ENCODE measurements around the gene PRR19. TPM values are rescaled to one million over a fixed set of nuclear protein-coding genes. Genes with fewer than 3 reads are reported as not detected.

PRR19 gene, protein sequence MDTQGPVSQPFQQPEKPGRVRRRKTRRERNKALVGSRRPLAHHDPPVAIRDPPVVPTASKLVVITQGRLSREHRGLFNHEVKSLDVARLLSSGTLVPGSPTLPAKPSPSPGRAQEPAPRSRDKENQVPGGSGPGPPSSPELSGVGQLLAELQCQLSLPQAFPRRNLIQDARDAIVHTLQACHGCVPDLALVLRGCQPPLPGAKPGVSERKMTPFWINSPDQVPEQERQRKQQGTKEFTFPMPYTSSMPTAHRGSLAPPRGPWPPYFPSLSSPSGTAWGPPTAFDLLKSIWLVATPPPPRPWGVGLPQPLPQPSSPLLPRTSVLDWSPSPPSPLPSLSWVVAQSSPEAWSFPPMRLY
- total RNA-seq: under 1 TPM in 1 of 2 donors, not detected in 1; 0.59 TPM

DNA sequence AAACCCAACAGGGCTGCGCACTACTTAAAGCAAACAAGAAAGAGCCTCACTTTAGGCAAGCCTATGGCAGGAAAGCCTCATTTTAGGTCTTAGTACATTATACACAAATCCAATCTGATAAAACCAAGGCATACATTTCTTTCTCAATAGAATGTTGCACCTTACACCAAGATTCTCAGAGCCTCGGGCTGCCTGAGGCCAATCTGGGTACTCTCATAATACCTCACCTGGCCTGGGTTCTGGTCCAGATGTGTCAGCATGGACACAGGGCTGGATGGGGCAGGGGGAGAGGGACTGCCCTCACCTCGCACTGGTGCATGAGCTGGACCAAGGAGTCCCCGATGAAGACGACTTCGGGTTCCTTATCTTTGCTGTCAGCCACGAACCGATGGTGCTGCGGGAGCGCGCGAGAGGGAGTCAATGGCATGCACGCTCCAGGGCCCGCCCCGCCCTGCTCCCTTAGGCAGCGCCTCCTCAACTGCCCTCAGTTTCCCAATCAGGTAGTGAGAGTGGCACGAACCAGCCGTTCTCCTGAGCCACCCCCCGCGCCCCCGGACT lies at the start of gene PRR19:
PRR19 (plus strand) TSS at position 487 of the 558 bp plus-strand sequence. CDS start 7,453 bp downstream, outside the sequence.
- H3K4me1 ChIP-seq: peaks cover 0 to 13% of the 10 kb centered on the region in 2 donors
- H3K9me3 ChIP-seq: no peaks in the 10 kb centered on the region
- TF ChIP-seq, protein P1, sequence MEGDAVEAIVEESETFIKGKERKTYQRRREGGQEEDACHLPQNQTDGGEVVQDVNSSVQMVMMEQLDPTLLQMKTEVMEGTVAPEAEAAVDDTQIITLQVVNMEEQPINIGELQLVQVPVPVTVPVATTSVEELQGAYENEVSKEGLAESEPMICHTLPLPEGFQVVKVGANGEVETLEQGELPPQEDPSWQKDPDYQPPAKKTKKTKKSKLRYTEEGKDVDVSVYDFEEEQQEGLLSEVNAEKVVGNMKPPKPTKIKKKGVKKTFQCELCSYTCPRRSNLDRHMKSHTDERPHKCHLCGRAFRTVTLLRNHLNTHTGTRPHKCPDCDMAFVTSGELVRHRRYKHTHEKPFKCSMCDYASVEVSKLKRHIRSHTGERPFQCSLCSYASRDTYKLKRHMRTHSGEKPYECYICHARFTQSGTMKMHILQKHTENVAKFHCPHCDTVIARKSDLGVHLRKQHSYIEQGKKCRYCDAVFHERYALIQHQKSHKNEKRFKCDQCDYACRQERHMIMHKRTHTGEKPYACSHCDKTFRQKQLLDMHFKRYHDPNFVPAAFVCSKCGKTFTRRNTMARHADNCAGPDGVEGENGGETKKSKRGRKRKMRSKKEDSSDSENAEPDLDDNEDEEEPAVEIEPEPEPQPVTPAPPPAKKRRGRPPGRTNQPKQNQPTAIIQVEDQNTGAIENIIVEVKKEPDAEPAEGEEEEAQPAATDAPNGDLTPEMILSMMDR (IDR thresholded peaks at IDR 0.05): no peak
- H3K4me3 ChIP-seq: peak within 1 kb of the TSS; percentile 42 to 62
- H3K36me3 ChIP-seq: no peaks in the 10 kb centered on the region
- DNase-seq (ENCODE audit: low spot score): no peak
- H3K27me3 ChIP-seq: no peaks in the 10 kb centered on the region
- peak within 1 kb of the TSS in 1 of 2 donors; percentile 53 for H3K27ac ChIP-seq

DNA sequence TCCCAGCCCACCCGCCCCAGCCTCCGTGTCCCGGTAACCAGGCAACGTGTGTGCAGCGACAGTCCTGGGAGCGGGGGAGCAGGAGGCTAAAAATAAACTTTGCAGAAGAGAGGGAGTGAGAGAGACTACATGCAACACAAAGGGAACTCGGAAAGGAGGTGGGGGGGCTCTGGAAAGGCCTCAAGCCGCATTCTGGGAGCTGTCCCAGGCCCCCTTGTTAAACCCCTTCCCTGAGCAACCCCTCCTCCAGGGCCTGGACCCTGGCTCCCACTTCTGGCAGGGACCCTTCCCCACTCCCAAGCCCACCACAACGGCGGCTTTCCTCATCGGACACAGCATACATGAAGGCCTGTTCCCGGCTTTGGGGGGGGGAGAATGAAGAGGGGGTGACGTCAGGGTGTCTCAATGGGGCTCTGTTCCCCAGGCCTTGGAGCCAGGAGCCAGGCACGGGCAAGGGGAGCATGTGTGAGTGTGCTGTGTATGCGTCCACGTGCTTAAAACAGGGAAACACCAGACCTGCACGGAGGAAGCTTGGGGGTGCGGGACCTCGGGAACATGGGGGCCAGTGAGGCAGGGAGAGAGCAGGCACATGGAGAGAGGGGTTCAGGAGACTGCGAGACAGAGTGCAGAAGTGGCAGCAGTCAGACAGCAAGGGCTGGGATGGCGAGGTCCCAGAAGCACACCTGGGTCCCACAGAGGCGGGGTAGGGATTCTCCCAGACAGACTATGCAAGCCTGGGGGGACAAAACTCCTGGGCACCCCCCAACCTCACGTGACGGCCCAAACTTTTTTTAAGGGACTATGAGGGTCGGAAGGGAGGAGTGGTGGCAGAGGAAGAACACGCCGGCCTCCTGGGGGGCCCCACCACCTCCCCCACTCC lies 49.3 kb upstream of the PRR19 start:
- Histone ChIP-seq H3K9me3 (no peaks in the 10 kb centered on the region), H3K27me3 (no peaks in the 10 kb centered on the region), H3K36me3 (peaks cover 17% of the 10 kb centered on the region), H3K4me3 (peak overlapping the region; percentile 94 to 97), H3K4me1 (peaks cover 0 to 65% of the 10 kb centered on the region in 2 donors), H3K27ac (peak overlapping the region; percentile 99)
- peak; percentile 80 for DNase-seq (ENCODE audit: low spot score)
- TF ChIP-seq, protein P1 (IDR thresholded peaks at IDR 0.05): no peak

DNA sequence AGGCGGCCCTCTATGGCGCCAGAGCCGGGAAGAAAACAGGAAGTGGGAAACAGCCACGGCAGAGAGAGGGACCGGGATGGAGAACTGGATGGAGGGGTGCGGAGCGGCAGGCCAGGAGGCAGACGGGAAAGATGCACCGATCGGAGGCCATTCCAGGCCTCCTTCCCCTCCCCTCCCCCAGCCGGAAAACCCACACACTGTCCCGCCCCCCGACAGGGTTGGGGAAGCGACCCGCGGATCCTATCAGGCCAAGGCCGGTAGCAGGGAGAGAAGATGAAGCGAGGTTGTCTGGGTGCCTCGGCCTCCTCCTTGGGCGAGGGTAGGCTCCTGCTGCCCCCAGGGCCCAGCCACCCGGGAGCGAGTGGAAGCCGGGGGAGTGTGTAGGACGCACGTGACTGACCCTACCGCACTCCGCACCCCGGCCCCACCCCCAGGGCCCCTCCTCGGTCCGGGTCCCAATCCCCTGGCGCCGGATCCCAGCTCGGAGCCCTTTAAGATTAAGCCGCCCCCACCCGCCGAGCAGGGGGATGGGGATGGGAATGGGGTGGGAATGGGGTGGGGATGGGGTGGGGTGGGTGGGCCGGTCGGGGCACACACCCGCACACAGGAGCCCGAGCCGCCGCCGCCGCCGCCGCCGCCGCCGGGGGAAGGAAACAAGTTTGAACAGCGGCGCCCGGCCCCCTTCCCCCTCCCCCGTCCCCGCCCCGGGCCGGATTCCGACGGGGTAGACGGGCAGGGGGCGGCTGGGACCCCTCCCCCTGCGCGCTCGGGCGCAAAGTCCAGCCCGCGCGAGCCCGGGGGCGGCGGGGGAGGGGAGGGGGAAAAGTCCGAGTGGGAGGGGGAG lies 48.5 kb upstream of the PRR19 start:
- no peaks in the 10 kb centered on the region for H3K27me3 ChIP-seq
- no peak for DNase-seq (ENCODE audit: low spot score)
- TF ChIP-seq, protein P1 (IDR thresholded peaks at IDR 0.05): no peak
- H3K36me3 ChIP-seq: peaks cover 12% of the 10 kb centered on the region
- H3K4me1 ChIP-seq: peaks cover 0 to 57% of the 10 kb centered on the region in 2 donors
- H3K9me3 ChIP-seq: no peaks in the 10 kb centered on the region
- peak overlapping the region; percentile 99 for H3K27ac ChIP-seq
- peak overlapping the region; percentile 94 to 97 for H3K4me3 ChIP-seq

DNA sequence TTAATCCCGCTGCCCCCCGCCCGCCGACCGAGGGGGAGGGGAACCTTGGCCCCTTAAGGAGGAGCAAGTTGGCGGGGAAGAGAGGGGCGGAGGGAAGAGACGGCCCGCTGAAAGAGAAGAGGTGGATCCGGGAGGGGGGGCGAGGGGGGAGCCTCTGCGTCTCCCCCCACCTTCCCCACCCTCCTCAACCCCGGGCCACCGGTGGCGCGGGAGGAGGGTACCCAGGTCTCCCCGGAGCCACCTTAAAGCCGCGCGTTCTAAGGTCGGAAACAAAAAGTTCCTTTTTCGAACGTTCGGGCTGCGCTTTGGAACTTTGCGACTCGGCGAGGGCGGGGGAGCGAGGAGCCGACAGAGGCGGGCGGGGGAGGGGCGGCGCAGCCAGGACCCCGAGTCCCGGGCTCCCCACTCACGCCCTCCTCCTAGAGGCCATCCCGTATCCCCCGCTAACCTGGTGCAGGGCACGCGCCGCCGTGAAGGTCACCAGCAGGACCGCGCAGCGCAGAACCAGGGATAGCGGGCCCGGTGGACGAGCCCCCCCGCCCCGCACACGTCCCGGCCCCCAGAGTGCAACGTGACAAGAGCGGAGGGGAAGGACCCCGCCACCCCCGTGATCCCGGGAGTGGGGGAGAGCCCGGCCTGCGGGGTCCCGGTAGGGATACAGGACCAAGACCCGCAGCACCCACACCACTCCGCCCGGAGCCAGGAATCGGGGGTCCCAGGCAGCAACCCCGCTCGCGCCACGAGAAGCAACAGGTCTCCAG lies 47.7 kb upstream of the PRR19 start:
- no peaks in the 10 kb centered on the region for H3K9me3 ChIP-seq
- H3K4me3 ChIP-seq: peak overlapping the region; percentile 94 to 97
- H3K36me3 ChIP-seq: peaks cover 4% of the 10 kb centered on the region
- H3K27me3 ChIP-seq: no peaks in the 10 kb centered on the region
- H3K4me1 ChIP-seq: peaks cover 0 to 49% of the 10 kb centered on the region in 2 donors
- TF ChIP-seq, protein P1 (IDR thresholded peaks at IDR 0.05): no peak
- peak overlapping the region; percentile 99 for H3K27ac ChIP-seq
- DNase-seq (ENCODE audit: low spot score): no peak
